Fibroblast of the conjunctiva (primary cell): ENCODE results near the gene C2CD4A.

ENCODE experiments used
- DNase-seq: peaks from one replicate; pipeline ENCODE4 v3.0.0-alpha.2; 2010; ENCODE audit warnings: low read depth

The C2CD4A gene

GRCh38 chr15:62060113-62060895 is 6.5 kb upstream of the C2CD4A start, which contains the start of gene VPS13C:
Gene VPS13C, minus strand, starts transcription at chr15:62060447. Its CDS starts 73 bp downstream, at chr15:62060374.
- peak; percentile 80 for DNase-seq

DNA sequence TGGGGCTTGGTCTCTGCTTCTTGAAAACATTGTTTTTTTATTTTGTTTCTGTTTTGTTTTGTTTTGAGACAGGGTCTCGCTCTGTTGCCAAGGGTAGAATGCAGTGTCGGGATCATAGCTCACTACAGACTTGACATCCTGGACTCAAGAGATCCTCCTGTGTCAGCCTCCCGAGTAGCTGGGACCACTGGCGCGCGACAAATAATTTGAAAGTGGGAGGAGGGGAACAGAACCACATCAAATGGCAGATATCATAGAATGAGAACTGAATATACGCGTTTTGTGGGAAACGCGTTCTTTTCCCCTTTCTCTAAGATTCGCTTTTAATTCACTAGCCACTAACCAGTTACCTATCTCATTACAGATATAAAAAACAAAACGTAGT is 5.9 kb upstream of the C2CD4A start:
- DNase-seq = no peak

DNA sequence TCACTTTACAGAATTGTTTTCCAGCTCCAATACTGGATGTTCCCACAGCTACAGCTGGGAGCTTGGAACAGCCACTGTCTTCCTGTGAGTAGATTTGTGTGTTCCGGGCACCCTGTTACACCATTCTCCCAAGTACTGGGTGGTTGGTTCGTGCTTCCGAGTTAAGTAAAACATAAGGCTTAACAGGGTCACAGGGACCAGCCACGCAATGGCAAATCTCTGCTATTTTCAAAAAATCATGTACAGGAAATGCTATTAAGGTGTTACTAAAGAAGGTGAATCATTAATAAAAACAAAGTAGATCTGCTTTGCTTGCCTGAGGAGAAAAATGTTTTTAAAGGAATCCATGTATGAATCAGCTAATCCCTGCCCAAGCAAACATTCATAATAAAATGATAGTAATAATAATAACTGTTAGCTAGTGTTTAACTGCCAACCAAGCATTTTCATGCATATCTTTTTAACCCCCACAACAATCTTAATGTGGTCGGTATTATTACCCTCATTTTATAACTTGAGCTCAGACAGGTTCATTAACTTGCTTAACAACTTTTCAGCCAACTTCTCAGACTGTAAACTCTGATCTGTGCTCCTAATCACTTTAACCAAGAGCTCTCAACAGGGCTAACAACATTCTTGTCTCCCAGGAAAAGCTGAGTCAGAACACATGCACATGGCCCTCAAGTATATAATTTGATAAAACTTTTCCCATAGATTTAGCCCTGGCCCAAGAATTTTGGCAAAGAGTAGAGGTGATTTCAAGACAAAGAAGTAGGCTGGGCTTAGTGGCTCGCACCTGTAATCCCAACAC is 2.7 kb upstream of the C2CD4A start:
- DNase-seq = no peak

- DNase-seq = no peak
Measured at GRCh38 chr15:62067448-62068044, 769 bp downstream of the C2CD4A start.

DNA sequence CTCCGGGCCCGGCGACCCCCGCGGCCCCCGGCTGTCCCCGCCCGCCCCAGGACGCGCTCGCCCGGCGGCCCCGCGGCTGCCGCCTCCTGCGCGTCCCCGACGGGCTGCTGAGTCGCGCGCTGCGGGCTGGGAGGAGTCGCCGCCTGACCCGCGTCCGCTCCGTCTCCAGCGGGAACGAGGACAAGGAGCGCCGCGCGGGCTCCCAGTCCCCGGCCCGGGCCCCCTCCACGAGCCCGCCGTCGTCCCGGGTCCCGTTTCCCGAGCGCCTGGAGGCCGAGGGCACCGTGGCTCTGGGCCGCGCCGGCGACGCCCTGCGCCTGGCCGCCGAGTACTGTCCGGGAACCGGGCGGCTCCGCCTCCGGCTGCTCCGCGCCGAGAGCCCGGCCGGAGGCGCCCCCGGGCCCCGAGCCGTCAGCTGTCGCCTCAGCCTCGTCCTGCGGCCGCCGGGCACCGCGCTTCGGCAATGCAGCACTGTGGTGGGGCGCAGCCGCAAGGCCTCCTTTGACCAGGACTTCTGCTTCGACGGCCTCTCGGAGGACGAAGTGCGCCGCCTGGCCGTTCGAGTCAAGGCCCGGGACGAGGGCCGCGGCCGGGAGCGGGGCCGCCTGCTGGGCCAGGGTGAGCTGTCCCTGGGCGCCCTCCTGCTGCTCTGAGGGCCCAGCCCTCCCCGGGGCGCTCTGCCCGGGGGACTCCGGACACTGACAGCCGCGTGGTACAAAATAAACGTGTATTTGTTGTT is 1.5 kb downstream of the C2CD4A start:
- no peak for DNase-seq

DNA sequence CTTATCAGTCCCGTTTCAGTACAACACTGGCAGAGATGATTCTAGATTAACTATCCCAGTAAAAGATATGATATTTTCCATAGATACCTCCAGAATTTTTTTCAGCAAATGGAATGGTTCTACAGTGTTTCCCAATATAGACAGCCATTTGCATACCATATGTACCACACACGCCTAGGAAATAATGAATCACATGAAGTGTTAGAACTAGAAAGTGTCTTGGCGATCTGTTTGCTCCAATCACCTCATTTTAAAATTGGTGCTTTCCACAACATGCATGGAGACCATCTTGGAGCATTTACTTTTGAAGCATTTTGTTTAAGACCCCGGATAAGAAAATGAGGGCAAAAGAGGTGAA is 2.0 kb downstream of the C2CD4A start:
- no peak for DNase-seq

GRCh38 chr15:62069551-62069950 is 2.8 kb downstream of the C2CD4A start:
- DNase-seq = no peak

DNA sequence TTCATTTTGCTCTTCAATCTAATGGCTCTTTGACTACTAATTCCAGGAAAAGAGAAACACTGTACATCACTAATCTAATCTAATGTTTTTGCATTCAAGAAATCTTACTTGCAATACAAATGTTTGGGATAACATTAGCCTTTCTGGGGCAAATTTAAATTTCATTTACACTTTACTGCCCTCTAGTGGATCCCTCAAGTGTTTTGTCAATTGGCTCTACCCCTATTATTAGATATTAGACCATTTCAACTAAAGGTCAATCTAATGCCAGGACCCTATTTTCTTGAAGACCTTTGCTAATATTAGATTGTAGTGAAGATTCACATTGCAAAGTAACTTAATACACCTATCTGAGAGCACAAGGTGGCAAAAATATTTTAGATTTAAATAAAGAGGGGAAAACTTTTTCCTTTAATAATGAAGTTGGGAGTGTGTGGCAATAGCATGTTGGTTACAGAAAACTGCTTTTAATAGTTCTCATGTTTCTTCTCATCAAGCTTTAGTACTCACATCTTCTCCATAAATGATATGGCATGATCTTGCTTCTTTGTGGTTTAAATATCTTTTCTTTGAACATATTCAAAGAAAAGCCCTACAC is 5.0 kb downstream of the C2CD4A start:
- peak; percentile 31 for DNase-seq

DNA sequence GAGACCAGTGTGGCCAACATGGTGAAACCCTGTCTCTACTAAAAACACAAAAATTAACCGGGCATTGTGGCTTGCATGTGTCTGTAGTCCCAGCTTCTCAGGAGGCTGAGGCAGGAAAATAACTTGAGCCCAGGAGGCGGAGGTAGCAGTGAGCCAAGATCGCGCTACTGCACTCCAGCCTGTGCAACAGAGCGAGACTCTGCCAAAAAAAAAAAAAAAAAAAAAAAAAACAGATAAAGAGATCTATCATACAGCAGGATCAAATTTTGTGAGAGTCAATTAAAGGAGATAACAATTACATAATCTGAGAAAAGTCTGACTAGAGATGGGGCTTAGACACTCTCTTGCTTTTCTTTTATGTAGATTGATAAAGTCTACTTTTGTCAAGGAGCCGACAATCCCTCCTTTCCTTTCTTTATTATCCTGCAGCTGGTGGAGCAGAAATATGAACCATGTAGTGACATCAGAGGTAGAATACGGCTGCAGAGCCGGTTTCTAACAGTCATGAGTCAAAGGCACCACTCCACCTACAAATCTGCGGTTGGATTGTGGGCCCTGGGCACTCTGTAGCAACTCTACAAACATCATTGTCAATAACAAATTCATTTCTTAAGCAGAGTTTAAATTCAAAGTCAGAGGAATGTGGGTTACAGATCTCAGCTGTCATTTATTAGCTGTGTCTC is 9.0 kb downstream of the C2CD4A start:
- no peak for DNase-seq

GRCh38 chr15:62079594-62079993 is 12.8 kb downstream of the C2CD4A start:
- DNase-seq = no peak

GRCh38 chr15:62083194-62084154 is 16.7 kb downstream of the C2CD4A start:
- no peak for DNase-seq

DNA sequence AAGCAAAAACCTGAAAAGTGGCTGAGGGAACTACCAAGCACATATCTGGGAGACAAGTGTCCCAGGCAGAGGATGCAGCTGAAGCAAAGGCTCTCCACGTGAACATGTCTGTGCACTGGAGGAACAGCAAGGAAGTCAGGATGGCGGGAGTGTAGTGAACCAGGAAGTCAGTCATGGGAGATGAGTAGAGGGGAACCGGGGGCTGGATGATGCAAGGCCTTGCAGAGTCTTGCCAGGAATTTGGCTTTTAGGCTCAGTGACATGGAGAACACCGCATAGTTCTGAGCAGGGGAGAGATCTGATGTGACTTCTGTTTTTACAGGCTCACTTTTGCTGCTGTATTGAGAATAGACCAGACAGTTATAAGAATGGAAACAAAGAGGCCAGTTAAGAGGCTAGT is 19.0 kb downstream of the C2CD4A start:
- DNase-seq = no peak

- no peak for DNase-seq
Measured at GRCh38 chr15:62087671-62088352, 21.0 kb downstream of the C2CD4A start.

- DNase-seq = no peak
Measured at GRCh38 chr15:62088353-62088693, 21.5 kb downstream of the C2CD4A start.

DNA sequence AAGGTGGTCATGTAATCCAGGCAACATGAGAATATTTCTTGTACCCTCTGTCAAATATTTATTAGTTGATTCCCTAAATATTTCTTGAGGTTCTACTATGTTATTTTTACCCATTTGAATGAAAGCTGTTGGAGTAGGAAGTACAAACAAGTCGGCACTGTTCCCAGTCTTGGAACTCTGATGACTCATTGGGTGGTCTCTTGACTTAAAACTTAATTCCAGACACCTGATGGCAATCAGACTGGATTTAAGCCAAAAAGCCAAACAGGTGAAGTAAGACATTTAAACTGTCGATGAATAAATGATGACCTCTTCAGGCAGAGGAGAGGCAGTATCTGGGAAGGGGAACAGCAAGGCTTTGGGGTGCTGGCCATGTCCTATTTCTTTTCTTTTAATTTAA is 22.8 kb downstream of the C2CD4A start:
- no peak for DNase-seq

- no peak for DNase-seq
Measured at GRCh38 chr15:62090988-62091387, 24.2 kb downstream of the C2CD4A start.

GRCh38 chr15:62093809-62094208 is 27.0 kb downstream of the C2CD4A start:
- no peak for DNase-seq

GRCh38 chr15:62094388-62094787 is 27.6 kb downstream of the C2CD4A start:
- no peak for DNase-seq

- DNase-seq = no peak
Measured at GRCh38 chr15:62099094-62099601, 32.4 kb downstream of the C2CD4A start.
